Stimulated activated CD4-positive, alpha-beta T cell treated with anti-CD3 and anti-CD28 coated beads, Interleukin-15, amount 100 ng/mL, for 1 hour (primary cell): ENCODE measurements around the gene COMMD7.

ENCODE experiments used
- DNase-seq, 2 donors: peaks; one replicate each; pipeline ENCODE4 v3.0.0-alpha.2; 2020; ENCODE audit warnings: low read depth in 1 of 2, low spot score in 1 of 2

Gene COMMD7

GRCh38 chr20:32743237-32744112, at the start of gene COMMD7:
COMMD7 (minus strand) TSS chr20:32743467; CDS start chr20:32743391, 76 bp downstream.
- DNase-seq, result peak; percentile 50 to 60

- DNase-seq, result no peak
Measured at GRCh38 chr20:32792731-32793458, 49.6 kb upstream of the COMMD7 start.

GRCh38 chr20:32792316-32792715, 49.0 kb upstream of the COMMD7 start:
- DNase-seq, result peak in 1 of 2 donors; percentile 12

DNA sequence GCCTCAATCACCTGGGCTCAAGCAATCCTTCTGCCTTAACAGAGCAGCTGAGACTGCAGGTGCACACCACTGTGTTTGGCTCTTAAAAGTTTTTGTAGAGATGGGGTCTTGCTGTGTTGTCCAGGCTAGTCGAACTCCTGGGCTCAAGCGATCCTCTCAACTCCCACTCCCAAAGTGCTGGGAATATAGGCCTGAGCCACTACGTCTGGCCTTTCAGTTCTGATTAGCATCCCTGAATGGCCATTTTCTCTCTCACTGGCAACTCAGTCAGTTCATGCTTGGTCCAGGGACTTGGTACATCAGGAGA, 47.4 kb upstream of the COMMD7 start:
- DNase-seq, result no peak

GRCh38 chr20:32789896-32790750, 46.9 kb upstream of the COMMD7 start:
- peak; percentile 50 to 53 for DNase-seq

GRCh38 chr20:32787168-32787567, 43.9 kb upstream of the COMMD7 start:
- DNase-seq, result no peak

- DNase-seq, result no peak
Measured at GRCh38 chr20:32786059-32786760, 42.9 kb upstream of the COMMD7 start.

- DNase-seq, result no peak
Measured at GRCh38 chr20:32784369-32785080, 41.3 kb upstream of the COMMD7 start.

GRCh38 chr20:32780749-32781655, 37.7 kb upstream of the COMMD7 start:
- no peak for DNase-seq

GRCh38 chr20:32780278-32780677, 37.0 kb upstream of the COMMD7 start:
- DNase-seq, result no peak

GRCh38 chr20:32779500-32780211, 36.4 kb upstream of the COMMD7 start:
- DNase-seq, result no peak

DNA sequence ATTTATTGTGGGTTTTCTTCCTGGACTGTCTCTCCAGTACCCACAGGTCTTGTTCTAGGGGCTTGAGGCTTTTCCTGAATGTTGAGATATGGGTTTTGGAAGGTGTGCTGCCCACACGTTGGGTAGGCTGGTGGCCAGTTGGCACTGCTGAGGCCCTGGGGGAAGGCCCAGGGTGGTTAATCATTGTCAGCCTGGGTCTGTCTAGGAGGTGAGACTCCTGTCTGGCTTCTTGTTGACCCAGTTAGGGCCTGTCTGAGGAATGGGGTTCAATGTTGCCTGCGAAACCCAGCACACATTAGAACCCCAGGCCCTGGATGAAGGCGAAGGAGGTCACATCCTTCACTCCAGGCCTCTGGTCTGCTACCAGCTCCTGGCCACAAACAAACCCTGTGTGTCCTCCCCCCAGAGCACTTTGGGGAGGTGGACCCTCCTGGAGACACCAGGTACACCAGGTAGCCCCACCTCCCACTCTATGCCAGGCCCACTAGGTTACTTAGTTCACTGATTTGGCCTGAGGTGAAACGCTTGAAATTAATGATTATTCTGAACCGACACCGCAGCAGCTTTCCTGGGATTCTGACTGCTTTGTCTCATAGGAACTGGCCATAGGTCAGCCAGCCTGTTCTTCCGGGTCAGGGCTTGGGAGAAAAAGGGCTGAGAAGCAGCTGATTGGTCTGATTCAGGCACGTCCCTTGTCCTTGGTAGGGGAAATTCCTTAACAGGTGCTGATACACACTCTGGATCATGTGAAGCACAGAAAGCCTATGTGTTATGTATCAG, 34.1 kb upstream of the COMMD7 start:
- no peak for DNase-seq

DNA sequence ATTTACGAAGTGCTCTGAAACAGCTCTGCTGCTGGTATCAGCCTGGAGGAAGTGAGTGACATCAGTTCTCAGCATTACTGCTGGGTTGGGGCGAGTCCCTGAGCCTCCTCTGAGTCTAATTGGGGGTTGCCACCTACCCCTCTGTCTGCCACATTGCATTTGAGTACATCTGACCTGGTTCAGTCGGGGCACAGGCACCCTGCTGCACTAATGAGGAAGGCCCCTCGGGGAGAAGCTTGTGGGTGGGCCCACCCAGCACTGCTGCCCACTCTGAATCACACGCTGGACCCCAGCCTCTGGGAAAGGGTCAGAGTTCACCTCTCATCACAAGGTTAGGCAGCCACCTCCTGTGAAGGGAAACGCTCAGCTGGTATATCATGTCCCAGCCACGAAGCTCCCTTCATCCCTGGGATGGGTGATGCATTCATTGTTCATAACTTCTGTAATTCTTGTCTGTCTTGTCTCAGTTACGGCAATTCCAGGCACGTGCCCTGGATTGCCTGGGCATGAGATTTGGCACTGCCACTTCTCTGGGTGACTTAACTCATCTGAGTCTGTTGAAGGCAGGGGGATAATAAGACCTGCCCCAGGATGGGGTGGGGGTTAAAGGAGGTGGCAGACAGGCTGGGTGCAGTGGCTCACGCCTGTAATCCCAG, 32.2 kb upstream of the COMMD7 start:
- no peak for DNase-seq

DNA sequence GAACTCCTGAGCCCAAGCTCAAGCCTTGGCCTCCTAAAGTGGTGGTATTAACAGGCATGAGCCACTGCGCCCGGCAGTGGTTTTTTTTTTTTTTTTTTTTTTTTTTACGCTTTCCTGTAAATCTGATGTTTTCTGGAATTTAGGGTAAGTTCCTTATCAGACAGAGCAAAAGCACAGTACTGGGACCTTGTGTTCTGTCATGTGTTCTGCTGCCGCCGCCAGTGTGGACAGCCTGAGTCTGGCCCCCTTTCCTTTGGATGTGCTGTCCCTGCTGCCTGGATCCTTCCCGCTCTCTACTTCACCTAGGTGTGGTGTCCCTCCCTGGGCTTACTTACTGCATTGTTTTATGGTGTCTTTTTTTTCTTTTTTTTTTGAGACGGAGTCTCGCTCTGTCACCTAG, 30.6 kb upstream of the COMMD7 start:
- DNase-seq, result no peak

GRCh38 chr20:32773223-32773622, 30.0 kb upstream of the COMMD7 start:
- no peak for DNase-seq

GRCh38 chr20:32772046-32772445, 28.8 kb upstream of the COMMD7 start:
- DNase-seq, result no peak
